EL (cell line): ENCODE measurements around the gene UBFD1.
"Not testable (repeated sequence)": the region's sequence is repeated elsewhere in the genome, so short reads cannot be mapped to it uniquely, and the experiment has no call there.

Experiments used
- DNase-seq: peaks from one replicate; pipeline ENCODE4 v3.0.0-alpha.2; 2016

UBFD1 gene

DNA sequence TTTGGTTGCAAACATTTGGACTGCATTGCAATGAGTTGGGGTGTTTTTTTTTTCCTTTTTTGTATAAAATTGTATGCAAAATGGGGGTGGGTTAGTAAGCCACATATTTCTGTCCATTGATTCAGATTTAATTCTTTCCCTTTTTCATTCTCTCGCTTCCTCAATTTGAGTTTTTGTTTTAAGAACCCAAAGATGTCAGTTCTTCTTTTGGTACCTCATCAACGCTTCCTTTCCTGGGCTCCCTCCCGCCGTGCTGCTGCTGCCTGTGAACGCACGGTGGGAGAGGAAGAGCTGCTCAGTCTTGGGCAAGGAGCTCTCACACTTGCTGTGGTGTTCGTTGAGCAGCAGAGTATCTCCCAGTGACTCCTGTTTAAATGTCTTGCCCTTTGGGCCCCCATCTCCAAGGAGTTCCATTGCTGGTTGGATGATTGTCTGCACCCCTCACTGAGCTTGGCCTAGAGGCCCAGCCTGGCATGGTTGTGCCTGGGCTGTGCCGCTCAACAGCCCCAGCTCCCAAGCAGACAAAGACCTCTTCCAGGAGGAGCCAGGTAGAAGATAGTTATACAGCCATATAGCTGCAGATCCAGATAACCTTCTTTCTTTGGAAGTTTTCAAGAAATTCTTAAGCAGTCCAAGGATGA, 13.6 kb downstream of the UBFD1 start:
- no peak for DNase-seq

DNA sequence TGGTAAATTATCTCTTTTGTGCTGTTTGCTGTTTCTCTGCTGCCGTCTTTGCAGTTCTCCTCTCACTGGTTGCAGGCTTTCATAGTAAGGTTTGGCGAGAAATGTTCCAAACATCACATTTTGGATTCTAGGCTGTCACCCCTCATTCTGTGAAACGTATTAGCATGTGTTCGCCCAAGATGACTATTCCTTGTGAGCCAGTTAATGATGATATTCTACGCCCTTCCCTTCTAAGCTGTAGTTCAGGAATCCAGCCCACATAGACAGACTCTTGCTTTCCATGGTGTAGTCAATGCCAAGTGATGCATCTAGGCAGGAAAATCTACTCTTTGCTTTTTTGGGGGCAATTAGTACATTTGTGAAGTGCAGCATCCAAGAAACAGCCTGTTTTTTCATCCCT, 14.4 kb downstream of the UBFD1 start:
- no peak for DNase-seq

DNA sequence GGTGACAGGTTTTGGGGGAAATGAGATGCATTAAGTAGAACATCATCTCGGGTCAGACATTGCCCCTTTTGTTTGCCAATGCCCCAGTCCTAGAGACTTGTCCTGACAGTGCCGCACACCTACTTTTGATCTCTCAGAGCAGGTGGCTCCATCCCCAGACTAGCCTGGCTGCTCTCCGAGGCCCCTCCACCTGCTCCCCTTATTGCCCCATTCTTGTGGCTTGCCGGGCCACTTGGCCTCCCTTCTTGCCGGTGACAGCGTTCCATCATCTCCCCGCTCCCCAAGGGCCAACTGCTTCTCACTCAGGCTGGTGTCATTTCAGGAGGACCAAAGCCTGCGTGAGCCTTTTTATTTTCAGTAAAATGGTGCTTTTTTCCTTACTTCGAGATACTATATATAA, 14.9 kb downstream of the UBFD1 start:
- no peak for DNase-seq

DNA sequence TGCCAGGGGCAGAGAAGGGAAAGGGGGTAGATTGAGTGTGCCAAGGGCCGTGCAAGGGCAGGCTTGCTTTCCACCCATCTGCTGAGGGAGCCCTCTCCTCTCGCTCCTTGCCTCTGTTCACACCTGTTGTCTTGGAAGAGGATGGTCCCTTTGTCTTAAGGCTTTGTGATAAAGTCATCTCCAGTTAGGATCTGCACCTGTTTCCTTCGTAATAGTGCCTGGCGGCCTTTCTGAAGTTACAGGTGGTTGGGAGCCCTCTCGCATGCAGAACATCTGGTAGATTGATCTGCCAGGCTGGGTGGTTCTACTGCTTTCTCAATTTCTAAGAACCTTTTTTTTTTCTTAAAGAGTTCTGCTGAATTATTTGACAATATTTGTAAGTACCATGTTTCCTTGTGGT, 16.3 kb downstream of the UBFD1 start:
- DNase-seq: no peak

DNA sequence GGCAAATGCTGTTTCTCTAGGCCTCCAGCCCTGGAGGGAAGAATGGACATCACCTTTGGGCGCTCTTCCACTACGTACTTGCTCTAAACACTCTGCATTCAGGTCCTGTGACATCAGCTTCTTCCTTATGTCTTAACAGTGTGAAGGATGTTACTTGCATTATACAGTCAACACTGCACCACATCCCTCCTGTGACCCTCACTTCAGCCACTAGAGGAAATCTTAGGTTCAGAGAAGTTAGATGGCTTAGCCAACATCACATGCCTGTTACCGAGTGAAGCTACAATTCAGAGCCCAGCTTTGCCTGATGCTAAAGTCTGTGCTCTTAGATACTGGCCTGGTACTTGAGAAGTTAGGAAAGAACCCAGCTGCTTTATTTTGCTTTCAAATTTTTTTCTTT, 18.3 kb downstream of the UBFD1 start:
- DNase-seq: no peak

DNA sequence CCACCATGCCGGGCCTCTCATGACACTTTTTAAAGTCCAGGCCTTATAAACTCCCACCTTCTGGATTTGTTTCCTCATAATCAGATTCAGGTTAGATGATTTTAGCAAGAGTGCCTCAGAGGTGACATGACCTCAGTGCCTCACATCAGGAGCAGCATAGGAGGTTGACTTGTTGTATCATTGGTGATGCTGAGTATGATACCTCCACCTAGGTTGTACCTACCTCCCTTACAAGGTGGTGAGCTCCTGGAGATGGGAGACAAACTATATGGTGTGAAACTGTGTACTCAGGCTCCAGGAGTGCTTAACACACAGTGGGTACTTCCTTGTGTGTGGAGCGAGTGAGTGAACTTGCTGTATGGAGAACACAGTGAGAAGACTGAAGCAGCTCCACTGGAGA, 20.0 kb downstream of the UBFD1 start:
- no peak for DNase-seq

DNA sequence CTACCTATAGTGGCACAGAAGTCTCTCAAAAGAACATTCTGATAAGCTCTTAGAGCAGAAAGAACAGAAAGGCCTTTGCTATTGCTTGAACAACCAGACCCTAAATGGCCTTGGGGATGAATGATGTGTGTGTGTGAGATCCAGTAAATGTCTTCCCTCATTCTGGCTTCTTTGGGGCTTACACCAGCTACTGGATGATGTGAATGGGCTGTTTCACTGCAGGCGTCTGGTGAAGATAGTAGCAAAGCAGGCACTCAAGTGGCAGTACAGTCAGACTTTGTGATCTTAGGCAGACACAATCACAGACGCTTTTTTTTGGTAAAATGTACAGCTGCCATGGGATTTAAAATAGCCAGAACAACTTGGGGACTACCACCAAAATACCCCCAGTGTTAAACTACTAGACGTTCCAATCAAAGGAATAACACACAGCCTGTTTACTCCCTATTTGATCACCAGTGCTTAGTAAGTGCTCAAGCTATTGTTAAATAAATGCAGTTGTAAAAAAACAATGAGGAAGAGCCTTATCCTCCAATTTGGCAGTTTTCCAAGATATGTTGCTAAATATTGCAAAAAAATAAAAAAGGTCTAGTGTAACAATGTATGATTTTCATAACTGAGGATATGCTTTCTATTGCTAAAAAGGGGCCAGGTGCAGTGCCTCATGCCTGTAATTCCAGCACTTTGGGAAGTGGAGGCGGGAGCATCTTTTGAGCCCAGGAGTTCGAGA, 20.7 kb downstream of the UBFD1 start:
- no peak for DNase-seq

DNA sequence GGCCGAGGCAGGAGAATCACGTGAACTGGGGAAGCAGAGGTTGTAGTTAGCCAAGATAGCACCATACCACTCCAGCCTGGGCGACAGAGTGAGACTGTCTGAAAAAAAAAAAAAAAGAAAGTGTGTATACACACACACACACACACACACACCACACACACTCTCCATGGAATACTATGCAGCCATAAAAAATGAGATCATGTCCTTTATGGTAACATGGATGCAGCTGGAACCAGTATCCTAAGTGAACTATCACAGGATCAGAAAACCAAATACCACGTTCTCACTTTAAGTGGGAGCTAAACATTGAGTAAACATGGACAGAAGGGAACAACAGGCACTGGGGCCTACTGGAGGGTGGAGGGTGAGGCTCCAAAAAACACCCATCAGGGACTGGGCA, 21.8 kb downstream of the UBFD1 start:
- no peak for DNase-seq

DNA sequence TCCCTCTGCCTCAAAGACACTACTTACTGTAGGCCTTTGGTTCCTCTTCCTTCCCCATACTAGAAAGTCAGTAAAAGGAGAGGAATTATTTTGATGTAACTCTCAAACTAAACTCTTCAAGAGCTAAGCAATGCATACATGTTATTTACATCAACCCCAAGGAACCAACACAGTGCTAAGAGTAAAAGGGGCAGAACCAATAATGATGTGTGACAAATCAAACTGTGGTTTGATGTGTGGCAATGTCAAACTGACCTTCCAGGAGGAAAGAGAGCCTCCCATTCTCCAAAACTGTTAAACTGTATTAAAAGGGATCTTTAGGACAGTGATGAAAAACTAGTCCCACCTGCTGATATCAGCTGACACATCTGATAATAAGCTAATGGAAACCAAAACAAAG, 22.9 kb downstream of the UBFD1 start:
- no peak for DNase-seq

DNA sequence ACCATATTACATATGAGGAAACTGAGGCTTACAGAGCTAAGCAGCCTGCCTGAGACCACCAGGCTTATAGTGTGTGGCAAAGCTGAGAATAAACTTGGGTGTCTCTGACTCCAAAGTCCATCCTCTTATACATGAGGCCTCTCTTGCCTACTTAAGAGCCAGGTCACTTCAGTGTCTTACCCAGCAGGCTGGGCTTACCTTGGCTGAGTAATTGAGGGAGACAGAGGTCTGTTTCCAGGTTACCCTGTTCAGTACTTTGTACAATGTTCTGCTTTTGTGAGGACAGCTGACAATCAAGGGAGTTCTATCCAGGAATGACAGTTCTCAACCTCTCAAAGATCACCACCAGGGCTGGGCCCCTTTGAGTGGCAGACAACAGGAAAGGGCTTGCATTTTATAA, 24.2 kb downstream of the UBFD1 start:
- no peak for DNase-seq

DNA sequence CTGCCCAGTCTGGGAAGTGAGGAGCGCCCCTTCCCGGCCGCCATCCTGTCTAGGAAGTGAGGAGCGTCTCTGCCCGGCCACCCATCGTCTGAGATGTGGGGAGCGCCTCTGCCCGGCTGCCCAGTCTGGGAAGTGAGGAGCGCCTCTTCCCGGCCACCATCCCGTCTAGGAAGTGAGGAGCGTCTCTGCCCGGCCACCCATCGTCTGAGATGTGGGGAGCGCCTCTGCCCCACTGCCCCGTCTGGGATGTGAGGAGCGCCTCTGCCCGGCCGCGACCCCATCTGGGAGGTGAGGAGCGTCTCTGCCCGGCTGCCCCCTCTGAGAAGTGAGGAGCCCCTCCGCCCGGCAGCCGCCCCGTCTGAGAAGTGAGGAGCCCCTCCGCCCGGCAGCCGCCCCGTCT, 25.7 kb downstream of the UBFD1 start:
- not testable (repeated sequence) for DNase-seq

DNA sequence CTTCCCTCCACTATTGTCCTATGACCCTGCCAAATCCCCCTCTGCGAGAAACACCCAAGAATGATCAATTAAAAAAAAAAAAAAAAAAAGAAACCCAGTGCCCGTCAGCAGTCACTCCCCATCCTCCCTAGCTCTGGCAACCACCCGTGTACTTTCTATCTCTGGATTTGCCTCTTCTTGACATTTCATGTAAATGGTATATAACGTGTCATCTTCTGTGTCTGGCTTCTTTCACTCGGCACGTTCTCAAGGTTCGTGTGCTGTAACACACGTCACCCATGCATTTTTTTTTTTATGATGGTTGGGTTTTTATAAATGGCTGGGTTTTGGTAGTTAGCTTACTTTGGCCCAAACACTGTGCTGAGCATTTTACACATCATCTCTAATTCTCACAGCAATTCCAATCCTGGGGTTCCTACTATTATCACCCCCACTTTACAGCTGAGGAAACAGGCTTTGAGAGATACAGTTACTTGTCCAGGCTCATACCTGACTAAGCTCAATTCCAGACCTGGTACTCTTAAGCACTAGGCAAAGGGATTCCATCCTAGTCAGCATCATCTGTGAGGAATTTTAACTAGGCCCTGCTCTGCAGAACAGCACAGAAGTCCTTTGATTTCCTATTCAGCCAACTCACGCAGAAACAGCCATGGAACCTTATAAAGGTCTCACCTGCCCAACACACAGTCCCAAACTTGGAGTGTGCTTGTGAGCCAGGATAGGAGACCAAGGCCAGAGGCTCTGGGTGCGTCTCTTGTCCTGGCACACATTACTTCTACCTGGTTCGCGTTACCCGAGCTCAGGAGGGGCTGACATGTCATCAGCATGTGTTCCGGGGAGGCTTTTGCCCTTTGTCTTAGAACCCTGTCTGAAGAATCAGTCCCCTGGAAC, 26.9 kb downstream of the UBFD1 start:
- DNase-seq: no peak

DNA sequence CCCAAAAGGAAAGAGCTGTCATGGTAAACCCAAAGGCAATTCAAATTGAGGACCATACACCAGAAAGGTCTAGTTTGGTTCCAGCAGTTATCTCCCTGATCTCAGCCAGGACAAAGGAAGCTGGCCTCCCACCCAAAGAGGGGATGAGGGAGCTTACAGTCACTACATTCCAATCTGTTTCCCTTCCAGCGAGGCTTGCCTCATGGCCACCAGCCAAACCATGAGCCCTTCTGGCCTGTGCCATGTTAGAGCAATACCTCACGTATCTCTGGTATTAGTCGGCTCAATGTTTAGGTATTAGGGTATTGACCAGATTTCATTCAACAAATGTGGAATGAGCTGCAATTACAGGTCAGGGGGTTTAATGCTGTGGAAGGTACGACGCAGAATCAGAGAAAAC, 30.2 kb downstream of the UBFD1 start:
- peak; percentile 98 for DNase-seq

DNA sequence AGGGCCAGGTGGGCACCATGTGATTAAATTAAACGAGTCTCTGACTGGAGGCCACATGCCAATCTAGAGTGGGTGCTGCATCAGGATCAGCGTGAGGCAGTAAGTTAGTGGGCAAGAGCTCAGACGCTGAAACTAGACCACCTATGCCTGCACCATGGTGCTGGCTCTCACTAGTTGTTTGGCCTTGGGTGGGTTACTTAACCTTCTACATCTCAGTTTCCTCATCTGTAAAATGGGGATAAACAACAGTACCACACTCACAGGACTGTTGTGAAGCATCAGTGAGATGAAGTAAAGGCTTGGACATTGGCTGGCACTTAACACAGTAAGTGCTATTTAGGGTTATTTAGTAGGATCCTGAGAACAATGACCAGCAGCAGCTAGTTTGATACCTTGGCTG, 32.7 kb downstream of the UBFD1 start:
- no peak for DNase-seq

DNA sequence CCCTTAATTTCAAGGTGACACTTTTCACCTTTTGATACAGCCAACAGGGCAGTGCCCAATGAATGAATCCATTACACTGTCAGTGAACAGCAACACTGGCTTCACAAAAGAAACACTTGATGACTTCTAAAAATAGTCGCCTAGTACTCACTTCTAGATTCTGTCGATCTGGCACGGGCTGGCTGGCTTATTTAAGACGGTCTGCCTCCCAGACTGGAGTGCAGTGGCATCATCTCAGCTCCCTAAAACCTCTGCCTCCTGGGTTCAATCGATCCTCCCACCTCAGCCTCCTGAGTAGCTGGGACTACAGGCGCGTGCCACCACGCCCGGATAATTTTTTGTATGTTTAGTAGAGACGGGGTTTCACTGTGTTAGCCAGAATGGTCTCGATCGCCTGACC, 36.7 kb downstream of the UBFD1 start:
- no peak for DNase-seq

DNA sequence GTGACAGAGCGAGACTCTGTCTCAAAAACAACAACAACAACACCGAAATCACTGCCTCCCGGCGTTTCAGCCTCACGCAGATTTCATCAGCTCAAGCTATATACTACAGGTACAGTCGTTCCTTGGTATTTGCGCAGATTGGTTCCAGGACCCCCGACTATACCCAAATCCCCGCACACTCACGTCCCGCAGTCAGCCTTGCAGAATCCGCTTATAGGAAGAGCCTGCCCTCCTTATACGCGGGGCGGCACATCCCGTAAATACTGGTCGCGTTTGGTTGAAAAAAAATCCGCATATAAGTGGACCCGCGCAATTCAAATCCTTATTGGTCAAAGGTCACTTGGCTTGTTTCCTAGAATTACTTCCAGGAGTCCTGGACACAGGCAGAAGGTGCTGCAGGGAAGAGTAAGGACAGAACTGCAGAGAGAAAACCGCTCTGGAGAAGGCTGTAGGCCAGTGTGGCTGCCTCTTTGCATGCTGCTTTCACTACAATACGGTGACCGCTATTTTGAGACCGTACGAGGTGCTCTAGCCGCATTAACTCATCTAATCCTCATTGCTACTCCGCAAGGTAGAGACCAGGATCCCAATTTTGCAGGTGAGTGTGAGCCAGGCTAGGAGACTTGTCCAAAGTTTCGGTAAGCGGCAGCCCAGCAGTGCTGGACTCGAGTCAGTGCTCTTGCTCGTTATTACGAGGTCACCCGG, 37.9 kb downstream of the UBFD1 start:
- no peak for DNase-seq

DNA sequence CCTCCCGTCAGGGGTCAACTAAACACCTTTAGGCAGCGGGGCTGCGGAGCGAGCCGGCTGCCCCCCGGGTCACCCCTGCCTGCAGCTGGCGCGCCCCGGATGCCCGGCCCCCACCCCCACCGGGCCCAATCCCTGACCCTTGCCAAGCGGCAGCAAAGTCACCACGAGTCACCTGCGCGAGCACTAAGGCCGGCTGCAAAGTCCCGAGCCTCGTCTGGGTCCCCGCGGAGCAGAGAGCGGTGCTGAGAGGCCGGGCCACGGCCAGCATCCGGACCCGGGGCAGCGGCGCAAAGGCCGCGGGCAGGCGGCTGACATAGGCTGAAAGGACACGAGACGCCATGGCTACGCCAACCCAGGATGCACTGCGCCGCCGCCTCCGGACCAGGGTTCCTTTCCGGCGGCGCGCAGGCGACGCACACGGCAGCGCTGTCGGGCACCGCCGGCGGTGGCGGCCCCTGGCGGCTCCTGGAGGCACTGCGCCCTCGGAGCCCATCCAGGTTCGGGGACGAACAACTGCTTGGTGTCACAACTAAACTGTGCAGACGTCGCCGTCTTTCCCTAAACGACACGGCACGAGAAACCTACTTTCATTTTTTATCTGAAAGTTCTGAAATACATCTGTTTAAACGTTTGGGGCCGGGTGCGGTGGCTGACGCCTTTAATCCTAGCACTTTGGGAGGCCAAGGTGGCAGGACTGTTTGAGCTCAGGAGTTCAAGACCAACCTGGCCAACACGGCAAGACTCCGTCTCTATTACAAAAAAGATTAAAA, 38.6 kb downstream of the UBFD1 start, which contains the start of gene NDUFAB1:
Gene NDUFAB1 (minus strand): TSS at position 366 of the 770 bp plus-strand sequence. CDS start 26 bp downstream, at position 340.
- DNase-seq: peak; percentile 87

DNA sequence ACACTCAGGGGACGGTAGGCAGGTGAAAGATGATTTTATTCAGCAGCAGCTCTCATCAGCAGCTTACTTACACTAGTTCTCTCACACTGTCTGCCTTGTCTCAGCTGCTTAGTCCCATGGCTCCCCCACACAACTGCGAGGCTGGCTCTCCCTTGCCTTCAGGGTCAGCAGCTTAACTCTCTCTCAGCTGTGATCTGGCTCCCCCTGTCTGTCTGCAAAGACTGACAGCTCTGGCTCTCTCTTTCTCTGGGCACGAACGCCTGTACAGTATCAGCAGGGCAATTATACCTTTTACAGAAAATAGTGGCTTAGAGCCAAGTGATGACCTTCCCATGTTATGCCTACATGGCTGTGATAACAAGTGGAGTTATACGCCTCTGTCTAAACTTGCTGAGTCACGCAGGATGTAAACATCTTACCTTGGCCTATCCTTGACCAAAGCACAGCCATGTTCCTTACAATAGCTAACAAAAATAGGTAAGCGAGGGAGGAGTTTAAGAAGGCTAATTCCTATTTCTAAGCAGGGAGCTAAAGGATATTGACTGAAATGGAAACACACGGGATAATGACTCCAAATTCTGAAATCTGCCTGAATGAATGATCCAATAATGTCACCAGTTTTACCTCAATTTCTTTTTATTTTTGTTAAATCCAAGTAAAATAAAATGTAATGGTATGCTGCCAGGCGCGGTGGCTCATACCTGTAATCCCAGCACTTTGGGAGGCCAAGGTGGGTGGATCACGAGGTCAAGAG, 39.7 kb downstream of the UBFD1 start:
- peak; percentile 30 for DNase-seq

DNA sequence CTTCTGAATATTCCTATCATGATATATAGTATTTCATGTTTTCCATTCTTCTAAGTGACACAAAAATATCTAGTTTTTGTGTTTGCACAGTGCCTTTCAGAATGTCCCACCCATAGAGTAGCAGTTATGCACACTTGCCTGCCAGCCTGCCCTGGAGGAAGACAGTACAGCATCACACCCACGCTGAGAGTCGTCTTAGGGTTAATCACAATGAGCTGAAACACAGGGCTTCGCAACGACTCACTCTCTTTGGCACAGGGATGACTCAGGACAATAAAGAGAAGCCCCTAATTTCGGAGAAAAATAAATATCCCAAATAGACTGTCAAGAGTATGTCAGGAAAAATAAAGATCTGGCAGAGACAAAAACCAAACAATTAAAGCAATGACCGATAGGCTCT, 50.2 kb downstream of the UBFD1 start:
- DNase-seq: peak; percentile 59

DNA sequence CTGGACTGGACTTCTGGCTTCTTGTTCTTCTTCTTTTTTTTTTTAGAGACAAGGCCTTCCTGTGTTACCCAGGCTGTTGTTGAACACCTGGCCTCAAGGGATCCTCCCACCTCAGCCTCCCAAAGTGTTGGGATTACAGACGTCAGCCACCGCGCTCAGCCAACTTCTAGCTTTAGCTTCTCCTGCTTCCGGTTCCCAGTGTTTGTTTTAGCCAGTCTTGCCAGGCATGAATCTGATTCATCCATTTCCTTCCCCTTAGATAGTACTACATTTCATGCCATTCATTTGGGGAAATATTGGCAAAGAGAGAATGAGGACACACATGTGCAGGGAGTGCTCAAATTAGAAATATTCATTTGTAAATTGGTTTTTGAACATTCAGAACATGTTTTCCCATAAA, 50.7 kb downstream of the UBFD1 start:
- DNase-seq: peak; percentile 75

DNA sequence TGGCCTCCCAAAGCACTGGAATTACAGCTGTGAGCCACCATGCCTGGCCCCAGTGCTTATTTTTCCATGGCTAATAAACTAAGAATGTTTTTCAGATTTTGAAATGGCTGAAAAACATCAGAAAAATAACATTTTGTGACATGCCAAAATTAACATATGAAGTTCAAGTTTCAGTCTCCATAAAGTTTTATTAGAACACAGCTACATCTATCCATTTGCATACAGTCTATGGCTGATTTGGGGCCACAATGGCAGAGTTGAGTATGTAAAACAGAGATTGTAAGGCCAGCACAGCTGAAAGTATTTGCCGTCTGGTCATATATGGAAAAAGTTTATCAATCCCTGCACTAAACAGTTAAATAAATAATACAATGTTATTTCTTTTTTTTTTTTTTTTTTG, 52.4 kb downstream of the UBFD1 start:
- DNase-seq: no peak

DNA sequence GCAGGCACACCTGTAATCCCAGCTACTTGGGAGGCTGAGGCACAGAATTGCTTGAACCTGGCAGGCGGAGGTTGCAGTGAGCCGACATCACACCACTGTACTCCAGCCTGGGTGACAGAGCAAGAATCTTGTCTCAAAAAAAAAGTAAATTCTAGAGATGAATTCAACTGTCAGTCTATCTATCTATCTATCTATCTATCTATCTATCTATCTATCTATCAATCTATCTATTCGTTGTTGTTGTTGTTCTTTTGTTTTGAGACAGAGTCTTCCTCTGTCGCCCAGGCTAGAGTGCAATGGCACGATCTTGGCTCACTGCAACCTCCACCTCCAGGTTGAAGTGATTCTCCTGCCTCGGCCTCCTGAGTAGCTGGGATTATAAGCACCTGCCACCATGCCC, 53.4 kb downstream of the UBFD1 start:
- not testable (repeated sequence) for DNase-seq
